ENCODE data around the gene PACSIN2.

PACSIN2 gene

GRCh38 chr22:42948294-42948693, 66.7 kb downstream of the PACSIN2 start:
- no peak overlapping the region for H3K4me3 ChIP-seq (ENCODE audit: low read length)
- no peaks in the 10 kb centered on the region for H3K36me3 ChIP-seq (replicated peaks; ENCODE audit: insufficient read depth, low read length)
- no peaks in the 10 kb centered on the region for H3K9me3 ChIP-seq (replicated peaks; ENCODE audit: insufficient read depth, low read length)
- no peak overlapping the region for H2AFZ ChIP-seq (ENCODE audit: low read length)
- no peak for DNase-seq
- H3K27me3 ChIP-seq (replicated peaks; ENCODE audit: insufficient read depth, low read length) = no peaks in the 10 kb centered on the region
- H3K4me2 ChIP-seq (ENCODE audit: low read depth, low read length) = no peak overlapping the region
- no peaks in the 10 kb centered on the region for H4K20me1 ChIP-seq (ENCODE audit: insufficient read depth, low read length)
- H3K9me2 ChIP-seq (replicated peaks; ENCODE audit: insufficient read depth, low read length) = no peaks in the 10 kb centered on the region
- H3K79me2 ChIP-seq (ENCODE audit: low read length) = no peaks in the 10 kb centered on the region
- H3F3A ChIP-seq (ENCODE audit: insufficient read depth, low read length) = no peaks in the 10 kb centered on the region
- no peaks in the 10 kb centered on the region for H3K4me1 ChIP-seq (ENCODE audit: low read length)
- no peak for TF ChIP-seq CTCF (IDR thresholded peaks at IDR 0.05; ENCODE audit: low read length)
- no peak overlapping the region for H3K27ac ChIP-seq (ENCODE audit: low read length)
- no peak overlapping the region for H3K9ac ChIP-seq (ENCODE audit: low read length)

DNA sequence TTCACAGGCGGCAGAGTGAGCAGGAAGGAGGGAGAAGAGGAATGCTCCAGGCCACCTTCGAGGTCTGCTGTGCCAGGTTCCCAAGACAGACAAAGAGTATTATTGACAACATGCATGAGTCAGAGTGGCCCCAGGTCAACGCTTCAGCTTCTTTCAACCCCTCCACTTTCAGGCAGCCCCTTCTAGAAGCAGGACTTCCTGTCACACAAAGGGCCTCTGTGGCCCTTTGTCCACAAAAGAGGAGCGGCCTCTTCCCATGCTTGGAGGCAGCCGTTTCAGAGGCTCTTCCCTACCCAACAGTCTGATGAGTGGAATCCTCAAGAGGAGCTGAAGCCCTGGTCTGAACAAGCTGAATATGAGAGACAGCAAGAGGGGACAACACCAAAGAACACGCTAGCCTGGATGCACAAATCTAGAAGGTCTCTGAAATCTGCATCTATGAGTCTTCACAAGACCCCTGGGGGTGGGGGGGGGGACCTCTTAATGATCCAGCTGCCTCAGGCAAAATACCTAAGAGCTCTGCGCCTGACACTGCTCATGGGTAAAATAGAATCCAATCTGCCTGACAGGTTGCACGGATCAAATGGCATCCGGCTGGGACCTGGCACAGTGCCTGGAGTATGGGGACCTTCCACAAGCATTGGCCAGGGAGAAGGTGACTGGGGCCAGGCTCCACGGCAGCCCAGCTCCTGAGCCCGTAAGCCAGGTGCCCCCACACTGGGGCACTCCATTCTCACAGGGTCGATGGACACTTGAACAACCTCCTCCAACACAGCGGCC, 67.5 kb downstream of the PACSIN2 start:
- no peak for DNase-seq
- H3K4me2 ChIP-seq (ENCODE audit: low read depth, low read length) = no peak overlapping the region
- no peaks in the 10 kb centered on the region for H3K79me2 ChIP-seq (ENCODE audit: low read length)
- H3K9me3 ChIP-seq (replicated peaks; ENCODE audit: insufficient read depth, low read length) = no peaks in the 10 kb centered on the region
- no peak for TF ChIP-seq EZH2 (optimal IDR thresholded peaks at IDR 0.05; ENCODE audit: low read depth, low read length)
- no peak for TF ChIP-seq EZH2phosphoT487 (IDR thresholded peaks at IDR 0.05; ENCODE audit: low read length)
- TF ChIP-seq CTCF (IDR thresholded peaks at IDR 0.05; ENCODE audit: low read length) = no peak
- no peaks in the 10 kb centered on the region for H3K4me1 ChIP-seq (ENCODE audit: low read length)
- H3K9me2 ChIP-seq (replicated peaks; ENCODE audit: insufficient read depth, low read length) = no peaks in the 10 kb centered on the region
- no peak overlapping the region for H3K27ac ChIP-seq (ENCODE audit: low read length)
- H3K27me3 ChIP-seq (replicated peaks; ENCODE audit: insufficient read depth, low read length) = no peaks in the 10 kb centered on the region
- no peaks in the 10 kb centered on the region for H3F3A ChIP-seq (ENCODE audit: insufficient read depth, low read length)
- H3K36me3 ChIP-seq (replicated peaks; ENCODE audit: insufficient read depth, low read length) = no peaks in the 10 kb centered on the region
- H3K9ac ChIP-seq (ENCODE audit: low read length) = no peak overlapping the region
- no peak overlapping the region for H2AFZ ChIP-seq (ENCODE audit: low read length)
- no peak overlapping the region for H3K4me3 ChIP-seq (ENCODE audit: low read length)
- H4K20me1 ChIP-seq (ENCODE audit: insufficient read depth, low read length) = no peaks in the 10 kb centered on the region

DNA sequence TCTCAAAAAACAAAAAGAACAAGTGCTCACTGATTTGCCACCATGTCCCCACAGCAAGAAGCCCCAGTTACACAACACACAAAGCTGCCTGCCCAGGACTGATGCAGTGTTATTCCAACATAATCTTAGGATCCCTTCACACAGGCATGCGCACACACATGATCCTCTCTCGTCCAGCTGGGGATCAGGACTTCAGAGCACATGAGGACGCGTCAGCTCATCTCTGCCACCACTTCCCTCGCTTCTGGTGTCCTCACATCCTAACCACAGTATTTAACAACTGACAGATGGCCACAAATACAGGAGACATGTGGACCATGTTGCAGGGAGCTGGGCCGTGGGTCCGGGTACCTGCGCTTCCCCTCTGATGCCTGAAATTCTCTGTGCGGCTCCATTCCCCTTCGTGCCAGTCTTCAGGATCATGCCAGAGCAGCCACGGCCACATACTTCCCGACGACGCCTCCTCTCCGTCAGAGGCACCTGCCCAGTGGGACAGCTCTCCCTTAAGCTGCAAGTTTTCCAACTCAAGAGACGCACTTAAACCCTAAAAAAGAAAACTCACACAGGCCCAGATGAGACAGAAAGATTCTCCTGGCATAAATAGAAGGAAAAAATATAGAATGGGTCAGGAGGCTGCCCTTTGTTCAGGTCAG, 68.3 kb downstream of the PACSIN2 start:
- no peaks in the 10 kb centered on the region for H3K36me3 ChIP-seq (replicated peaks; ENCODE audit: insufficient read depth, low read length)
- H3K9ac ChIP-seq (ENCODE audit: low read length) = no peak overlapping the region
- no peaks in the 10 kb centered on the region for H3K9me2 ChIP-seq (replicated peaks; ENCODE audit: insufficient read depth, low read length)
- no peaks in the 10 kb centered on the region for H3F3A ChIP-seq (ENCODE audit: insufficient read depth, low read length)
- no peaks in the 10 kb centered on the region for H3K27me3 ChIP-seq (replicated peaks; ENCODE audit: insufficient read depth, low read length)
- H3K4me1 ChIP-seq (ENCODE audit: low read length) = no peaks in the 10 kb centered on the region
- no peak overlapping the region for H3K27ac ChIP-seq (ENCODE audit: low read length)
- H3K4me2 ChIP-seq (ENCODE audit: low read depth, low read length) = no peak overlapping the region
- no peaks in the 10 kb centered on the region for H3K79me2 ChIP-seq (ENCODE audit: low read length)
- DNase-seq = no peak
- TF ChIP-seq EZH2phosphoT487 (IDR thresholded peaks at IDR 0.05; ENCODE audit: low read length) (no peak), EZH2 (optimal IDR thresholded peaks at IDR 0.05; ENCODE audit: low read depth, low read length) (no peak), CTCF (IDR thresholded peaks at IDR 0.05; ENCODE audit: low read length) (no peak)
- no peak overlapping the region for H2AFZ ChIP-seq (ENCODE audit: low read length)
- no peaks in the 10 kb centered on the region for H4K20me1 ChIP-seq (ENCODE audit: insufficient read depth, low read length)
- no peaks in the 10 kb centered on the region for H3K9me3 ChIP-seq (replicated peaks; ENCODE audit: insufficient read depth, low read length)
- no peak overlapping the region for H3K4me3 ChIP-seq (ENCODE audit: low read length)

All from MM.1S (cell line).